ENCODE data around the gene WDFY4.

DNA sequence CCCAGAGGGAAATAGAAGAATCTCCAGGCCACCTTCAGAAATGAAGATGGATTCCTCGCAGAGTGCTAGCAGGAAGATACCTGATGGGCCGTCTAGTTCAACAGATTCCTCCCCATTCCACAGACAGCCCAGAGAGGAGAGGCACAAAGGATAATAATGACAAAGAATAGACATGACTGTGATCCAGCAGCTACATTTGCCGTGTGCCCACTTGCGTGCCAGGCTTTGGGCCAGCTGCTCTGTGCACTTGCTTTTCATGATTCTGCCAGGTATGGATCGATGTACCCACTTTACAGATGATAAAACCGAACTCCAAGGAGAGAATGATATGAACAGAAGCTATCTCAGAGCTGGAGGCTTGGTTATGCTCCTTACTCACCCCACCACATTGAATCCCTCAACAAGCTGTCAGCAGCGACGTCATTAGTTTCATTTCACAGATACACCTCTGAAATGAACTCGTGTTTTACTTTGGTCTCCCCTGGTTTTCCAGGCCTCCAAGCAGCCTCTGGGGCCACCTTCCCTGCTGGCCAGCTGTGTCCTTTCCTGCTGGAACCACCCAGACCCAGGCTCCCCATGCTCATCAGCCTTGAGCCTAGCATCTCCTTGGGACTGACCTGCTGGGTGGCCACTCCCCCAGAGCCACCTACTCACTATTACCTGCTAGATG is 11.9 kb upstream of the WDFY4 start:
- no peak for TF ChIP-seq CTCF (IDR thresholded peaks at IDR 0.05; ENCODE audit: insufficient read depth, low read depth, low read length)
- TF ChIP-seq EZH2 (IDR thresholded peaks at IDR 0.05; ENCODE audit: insufficient read depth, low read length) = no peak

Data from astrocyte (in vitro differentiated cells and primary cell).